NB4 (cell line): Measurements from ENCODE around the gene RAP1B.

Source experiments
- CTCF ChIP-seq: IDR thresholded peaks from one replicate; pipeline ENCODE4 v1.5.1; 2012; ENCODE audit warnings: low read depth, low read length
- MAX ChIP-seq: IDR thresholded peaks from 2 replicates; pipeline ENCODE4 v1.6.1; 2011; ENCODE audit warnings: low read depth, low read length
- MYC ChIP-seq: IDR thresholded peaks from 2 replicates; pipeline ENCODE4 v1.6.1; 2011; ENCODE audit warnings: low read depth, low read length

- TF ChIP-seq MAX (no peak), MYC (no peak), CTCF (no peak)
Measured at GRCh38 chr12:68577949-68578348, 32.8 kb upstream of the RAP1B start.
